NCI-H2029 treated with DMSO at 0.1 percent for 48 hours (cell line): ENCODE data around the gene KRTAP22-1.

Experiments
- DNase-seq: peaks from one replicate; lab custom pipeline; 2025; lab: John Stamatoyannopoulos, UW

KRTAP22-1 gene

GRCh38 chr21:30625449-30626165 is 24.7 kb downstream of the KRTAP22-1 start:
- DNase-seq: no peak

- no peak for DNase-seq
These were observed 27.2 kb downstream of the KRTAP22-1 start for GRCh38 chr21:30628109-30628508.

- no peak for DNase-seq
These were observed 28.3 kb downstream of the KRTAP22-1 start for GRCh38 chr21:30629200-30629599.

GRCh38 chr21:30634906-30635305 is 34.0 kb downstream of the KRTAP22-1 start, which contains the start of gene KRTAP20-2:
Gene KRTAP20-2 (plus strand): TSS chr21:30635206. CDS start chr21:30635264, 58 bp downstream.
- no peak for DNase-seq

GRCh38 chr21:30638686-30639085 is 37.8 kb downstream of the KRTAP22-1 start:
- DNase-seq: no peak

- DNase-seq: no peak
These were observed 41.7 kb downstream of the KRTAP22-1 start, which contains the start of gene KRTAP20-3 for GRCh38 chr21:30642564-30642963. Gene KRTAP20-3 (plus strand): TSS chr21:30642864.

GRCh38 chr21:30646904-30647414 is 46.1 kb downstream of the KRTAP22-1 start:
- no peak for DNase-seq
